ENCODE results near the gene UBE2M. TPM values are rescaled to one million over a fixed set of nuclear protein-coding genes. Genes with fewer than 3 reads are reported as not detected.

Gene UBE2M
- total RNA-seq, 6 experiments from 2014 or later: 91.5 to 114 (median 106) TPM

Small RNAs within 50 kb of the gene (microRNA-seq; reads per million reads assigned to microRNA genes)
- gene MIR6807: 2.3 reads per million

Other genes with a start within 250 kb of the UBE2M start
- gene ZSCAN22, start 231.6 kb downstream of the UBE2M start, total RNA-seq (2021; fragmentation: NEBNext Ultra II Directional; extraction: Animal tissue kit (Norgen Biotek cat#: 25700)): 1 to 10 TPM; 2.5 to 3.0 (median 2.8) TPM
- gene A1BG, start 205.1 kb downstream of the UBE2M start, total RNA-seq (2021; fragmentation: NEBNext Ultra II Directional; extraction: Animal tissue kit (Norgen Biotek cat#: 25700)): 10 to 100 TPM; 21.2 to 36.9 (median 25.4) TPM
- gene ZNF497, start 195.9 kb downstream of the UBE2M start, total RNA-seq (2021; fragmentation: NEBNext Ultra II Directional; extraction: Animal tissue kit (Norgen Biotek cat#: 25700)): under 1 TPM; 0.16 to 0.35 (median 0.27) TPM
- 1 to 10 TPM in 2 of 6 experiments, under 1 TPM in 4; 0.63 to 1.3 (median 0.75) TPM for gene ZNF837, start 177.6 kb downstream of the UBE2M start, total RNA-seq (2021; fragmentation: NEBNext Ultra II Directional; extraction: Animal tissue kit (Norgen Biotek cat#: 25700))
- gene RPS5, start 171.3 kb downstream of the UBE2M start, total RNA-seq (2021; fragmentation: NEBNext Ultra II Directional; extraction: Animal tissue kit (Norgen Biotek cat#: 25700)): 1,000 to 10,000 TPM in 4 of 6 experiments, 100 to 1,000 TPM in 2; 958 to 1,072 (median 1,017) TPM
- gene RNF225, start 163.0 kb downstream of the UBE2M start, total RNA-seq (2021; fragmentation: NEBNext Ultra II Directional; extraction: Animal tissue kit (Norgen Biotek cat#: 25700)): under 1 TPM in 2 of 6 experiments, not detected in 4; 0.26 to 0.39 TPM
- 10 to 100 TPM; 13.3 to 15.0 (median 14.0) TPM for gene ZNF584, start 150.0 kb downstream of the UBE2M start, total RNA-seq (2021; fragmentation: NEBNext Ultra II Directional; extraction: Animal tissue kit (Norgen Biotek cat#: 25700))
- gene ZNF132, start 118.5 kb downstream of the UBE2M start, total RNA-seq (2021; fragmentation: NEBNext Ultra II Directional; extraction: Animal tissue kit (Norgen Biotek cat#: 25700)): 1 to 10 TPM; 4.0 to 5.2 (median 4.5) TPM
- 1 to 10 TPM; 3.8 to 5.9 (median 4.7) TPM for gene ZNF324B, start 107.0 kb downstream of the UBE2M start, total RNA-seq (2021; fragmentation: NEBNext Ultra II Directional; extraction: Animal tissue kit (Norgen Biotek cat#: 25700))
- gene ZNF324, start 91.5 kb downstream of the UBE2M start, total RNA-seq (2021; fragmentation: NEBNext Ultra II Directional; extraction: Animal tissue kit (Norgen Biotek cat#: 25700)): 1 to 10 TPM; 5.6 to 7.5 (median 6.8) TPM
- gene ZNF446, start 82.3 kb downstream of the UBE2M start, total RNA-seq (2021; fragmentation: NEBNext Ultra II Directional; extraction: Animal tissue kit (Norgen Biotek cat#: 25700)): 1 to 10 TPM; 5.7 to 6.9 (median 6.2) TPM
- gene SLC27A5, start 46.6 kb downstream of the UBE2M start, total RNA-seq (2021; fragmentation: NEBNext Ultra II Directional; extraction: Animal tissue kit (Norgen Biotek cat#: 25700)): 1 to 10 TPM; 2.0 to 5.7 (median 2.6) TPM
- 10 to 100 TPM; 15.0 to 17.4 (median 16.7) TPM for gene ZBTB45, start 38.8 kb downstream of the UBE2M start, total RNA-seq (2021; fragmentation: NEBNext Ultra II Directional; extraction: Animal tissue kit (Norgen Biotek cat#: 25700))
- 100 to 1,000 TPM; 376 to 529 (median 445) TPM for gene TRIM28, start 14.5 kb downstream of the UBE2M start, total RNA-seq (2021; fragmentation: NEBNext Ultra II Directional; extraction: Animal tissue kit (Norgen Biotek cat#: 25700))
- 100 to 1,000 TPM; 100 to 126 (median 120) TPM for gene CHMP2A, start 3.5 kb downstream of the UBE2M start, total RNA-seq (2021; fragmentation: NEBNext Ultra II Directional; extraction: Animal tissue kit (Norgen Biotek cat#: 25700))
- 10 to 100 TPM in 3 of 6 experiments, 1 to 10 TPM in 3; 8.3 to 12.4 (median 9.3) TPM for gene MZF1, start 14.7 kb upstream of the UBE2M start, total RNA-seq (2021; fragmentation: NEBNext Ultra II Directional; extraction: Animal tissue kit (Norgen Biotek cat#: 25700))